ENCODE data around the gene ZNF407.

ZNF407 gene

DNA sequence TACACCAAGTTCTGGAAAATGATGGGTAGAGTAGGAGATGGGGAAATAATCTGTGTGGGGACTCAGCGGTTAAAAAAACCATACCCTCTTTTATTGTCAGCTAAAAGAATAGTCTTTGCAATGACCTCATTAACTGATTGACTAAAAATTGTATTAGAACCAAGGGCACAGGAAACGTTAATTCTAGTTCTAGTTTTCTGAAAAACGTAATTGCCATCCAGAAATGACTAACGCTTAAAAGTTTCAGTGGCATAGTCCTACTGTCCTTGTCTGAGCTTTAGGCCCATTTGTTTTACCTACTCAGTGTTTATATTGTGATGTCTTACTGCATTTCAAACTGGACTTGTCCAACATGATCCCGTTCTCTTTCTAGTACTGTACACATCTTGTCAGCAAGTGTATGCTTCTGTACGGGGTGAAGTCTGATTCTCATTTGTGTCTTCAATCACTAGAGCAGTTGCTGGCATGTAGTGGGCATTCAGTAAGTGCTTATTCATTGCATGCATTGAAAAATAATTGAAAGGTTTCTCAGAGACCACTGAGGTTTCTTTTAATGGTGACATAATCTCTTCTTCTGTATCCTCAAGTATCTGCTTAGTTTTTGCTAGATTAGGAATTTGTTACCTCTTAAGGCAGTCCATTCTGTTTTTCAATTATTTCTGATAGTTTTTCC lies 81.5 kb downstream of the ZNF407 start:
- no peak for DNase-seq (ENCODE audit: low read depth)

DNA sequence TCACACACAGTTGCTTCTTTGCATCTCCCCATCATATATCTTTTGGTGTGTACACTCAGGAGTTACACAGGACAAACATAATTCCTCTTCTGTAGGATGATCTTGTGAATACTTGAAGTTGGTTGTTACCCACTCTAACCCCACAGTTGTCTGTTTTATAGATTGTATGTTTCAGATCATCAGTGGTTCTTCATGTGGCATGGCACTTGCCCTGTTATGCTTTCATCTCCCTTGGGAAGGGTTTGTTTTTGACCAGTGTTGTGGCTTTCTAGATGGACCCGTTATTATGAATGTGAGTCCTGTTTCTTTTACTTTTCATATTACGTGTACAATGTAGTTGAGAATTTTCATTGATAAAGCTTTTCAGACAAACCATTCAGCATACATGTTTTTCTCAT lies 82.0 kb downstream of the ZNF407 start:
- no peak for DNase-seq (ENCODE audit: low read depth)

DNA sequence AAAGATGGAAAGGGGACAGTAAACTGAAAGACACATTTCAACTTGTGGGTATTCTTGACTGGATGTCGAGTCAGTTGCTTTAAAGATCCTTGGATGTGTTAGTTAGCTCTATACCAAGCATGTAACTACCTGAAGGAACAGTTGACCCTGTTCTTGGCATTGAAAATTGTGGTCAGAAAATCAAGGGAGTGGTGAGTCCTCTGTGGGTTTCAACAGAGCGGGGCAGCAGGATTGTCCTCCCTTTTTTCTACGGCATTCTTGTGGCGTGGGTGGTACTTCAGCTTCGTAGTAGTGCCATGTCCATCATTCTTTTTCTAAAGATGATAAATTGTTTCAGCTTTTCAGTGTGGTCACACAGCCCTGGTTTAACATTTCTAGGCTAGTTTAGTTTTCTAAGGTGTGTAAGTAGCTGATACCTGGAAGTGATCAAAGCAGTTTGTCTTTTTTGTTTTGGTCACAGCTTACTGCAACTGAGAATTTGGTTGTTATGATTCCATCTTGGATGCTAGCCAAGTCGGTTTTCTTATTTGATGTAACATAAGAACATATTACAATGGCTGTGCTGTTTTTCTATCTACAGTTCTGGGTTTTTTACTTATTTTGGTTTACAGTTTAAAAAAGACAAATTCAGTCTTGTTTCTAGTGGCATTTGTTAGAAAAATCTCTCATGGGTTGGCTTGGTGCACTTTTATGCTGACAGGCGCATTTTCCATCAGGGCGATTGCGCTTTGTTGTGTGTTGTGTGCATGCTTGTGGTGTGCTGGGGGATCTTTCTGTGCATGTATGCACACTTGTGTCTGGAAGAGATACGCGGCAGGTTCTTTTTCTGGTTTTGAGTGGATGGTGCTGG lies 84.7 kb downstream of the ZNF407 start:
- DNase-seq (ENCODE audit: low read depth) = no peak

- no peak for DNase-seq (ENCODE audit: low read depth)
These were observed 85.3 kb downstream of the ZNF407 start for GRCh38 chr18:74682991-74683297.

GRCh38 chr18:74683573-74683972 lies 85.9 kb downstream of the ZNF407 start:
- DNase-seq (ENCODE audit: low read depth) = no peak

DNA sequence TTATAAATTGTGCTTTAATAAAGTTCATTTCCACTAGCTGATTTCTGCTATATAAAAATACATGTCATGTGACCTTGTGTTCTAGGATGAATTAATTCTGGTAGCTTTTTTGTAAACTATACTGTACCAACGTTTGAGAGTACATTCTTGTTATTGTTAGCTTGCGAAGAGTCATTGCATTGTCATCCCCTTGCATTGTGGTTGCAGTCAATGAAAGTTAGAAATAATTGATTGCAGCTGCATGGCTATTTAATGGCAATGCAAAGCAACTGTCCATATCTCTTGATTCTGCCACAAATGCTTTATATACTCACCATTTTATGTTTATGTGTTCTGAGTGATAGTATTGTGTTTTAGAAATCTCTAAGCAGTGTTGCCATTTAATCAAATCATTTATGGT lies 91.6 kb downstream of the ZNF407 start:
- DNase-seq (ENCODE audit: low read depth) = no peak

- no peak for DNase-seq (ENCODE audit: low read depth)
These were observed 94.8 kb downstream of the ZNF407 start for GRCh38 chr18:74692367-74693013.

DNA sequence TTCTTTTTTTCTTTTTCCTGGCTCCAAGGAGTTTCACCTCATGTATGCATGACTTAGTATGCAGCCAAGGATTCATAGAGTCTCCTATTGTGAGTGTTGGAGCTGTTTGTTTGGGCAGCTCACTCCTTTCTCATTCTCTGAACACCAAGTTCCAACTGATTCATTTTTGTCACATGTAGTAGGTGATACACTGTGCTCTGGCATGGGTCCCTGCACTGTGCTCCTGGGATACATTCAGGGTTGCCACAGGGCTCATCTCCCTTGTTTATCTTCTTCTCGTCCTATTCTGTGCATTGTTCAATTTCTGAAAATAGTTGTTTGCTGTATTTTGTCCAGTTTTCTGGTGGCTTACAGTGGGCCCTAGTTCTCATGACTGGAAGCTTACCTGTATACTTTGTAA lies 96.8 kb downstream of the ZNF407 start:
- DNase-seq (ENCODE audit: low read depth) = no peak

- no peak for DNase-seq (ENCODE audit: low read depth)
These were observed 97.5 kb downstream of the ZNF407 start for GRCh38 chr18:74695170-74695569.

- DNase-seq (ENCODE audit: low read depth) = no peak
These were observed 101.2 kb downstream of the ZNF407 start for GRCh38 chr18:74698881-74699280.

DNA sequence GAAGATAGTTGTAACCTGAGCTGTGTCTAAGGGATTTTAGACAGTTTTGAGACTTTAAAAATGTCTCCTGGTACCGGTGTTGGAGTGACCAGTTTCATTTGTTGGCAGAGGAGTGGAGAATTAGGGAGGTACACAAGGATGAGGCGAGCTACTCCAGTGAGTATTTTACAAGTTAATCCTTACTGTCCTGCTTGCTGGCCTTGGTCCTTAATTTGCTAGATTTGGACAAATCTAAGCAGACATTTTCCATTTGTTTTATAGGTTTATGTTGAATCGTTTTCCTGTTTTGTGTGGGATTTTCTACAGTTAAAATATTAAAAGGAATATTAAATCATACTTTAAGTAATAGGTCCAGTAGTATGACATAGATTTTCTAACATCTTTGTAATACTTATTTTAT lies 101.8 kb downstream of the ZNF407 start:
- no peak for DNase-seq (ENCODE audit: low read depth)

DNA sequence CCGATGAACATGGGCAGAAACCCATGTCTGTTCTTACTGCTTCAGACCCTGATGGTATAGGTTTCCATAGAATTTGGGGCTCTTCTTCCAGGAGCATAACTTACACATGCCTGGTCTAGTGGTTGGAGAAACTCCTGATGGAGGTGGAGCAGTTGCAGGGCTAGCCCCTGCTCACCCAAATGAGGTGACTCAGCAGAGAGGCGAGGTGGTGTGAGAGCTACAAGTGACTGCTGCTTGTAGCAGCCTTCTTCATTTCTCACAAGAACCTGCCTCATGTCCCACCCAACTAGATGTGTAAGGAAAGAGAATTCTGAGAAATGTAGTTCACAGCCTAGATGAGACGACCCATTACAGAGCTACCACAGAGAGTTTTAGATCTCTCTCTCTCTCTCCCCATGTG lies 105.3 kb downstream of the ZNF407 start:
- DNase-seq (ENCODE audit: low read depth) = no peak

DNA sequence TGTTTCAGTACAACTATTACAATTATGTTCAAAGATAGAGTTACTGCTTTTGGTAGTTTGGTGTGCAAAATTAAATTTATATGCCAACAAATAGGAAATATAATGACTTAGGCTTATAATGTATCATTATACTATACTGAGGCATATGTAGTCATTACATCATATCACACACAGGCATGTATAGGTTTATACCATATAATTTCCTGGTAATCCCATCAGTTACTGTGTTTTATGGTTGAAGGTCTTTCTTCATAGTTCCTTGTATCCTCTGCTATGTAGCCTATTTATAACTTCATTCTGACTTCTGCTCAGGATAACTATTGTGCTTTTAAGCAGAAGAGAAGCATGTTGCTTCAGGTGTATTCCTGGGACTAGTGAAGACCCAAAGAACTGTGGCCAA lies 110.5 kb downstream of the ZNF407 start:
- no peak for DNase-seq (ENCODE audit: low read depth)

DNA sequence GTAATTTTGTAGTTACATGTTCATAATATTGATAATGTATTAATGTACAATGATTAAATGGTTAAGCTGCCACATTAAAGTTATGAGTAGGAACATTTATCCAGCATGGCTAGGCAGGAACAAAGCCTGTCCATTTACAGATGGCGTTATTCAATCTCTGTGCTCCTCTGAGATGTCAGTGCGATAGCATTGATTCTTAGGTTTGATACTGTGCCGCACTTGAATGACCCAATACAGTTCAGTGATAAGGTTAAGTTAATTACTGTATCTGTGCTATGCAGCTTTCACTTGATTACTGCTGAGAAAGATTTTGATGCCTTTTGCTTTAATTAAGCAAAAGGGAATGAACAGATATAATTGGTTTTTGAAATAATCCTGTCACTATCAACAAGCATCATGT lies 111.8 kb downstream of the ZNF407 start:
- DNase-seq (ENCODE audit: low read depth) = no peak

- no peak for DNase-seq (ENCODE audit: low read depth)
These were observed 116.5 kb downstream of the ZNF407 start for GRCh38 chr18:74714120-74714519.

- no peak for DNase-seq (ENCODE audit: low read depth)
These were observed 117.1 kb downstream of the ZNF407 start for GRCh38 chr18:74714791-74715190.

- no peak for DNase-seq (ENCODE audit: low read depth)
These were observed 117.6 kb downstream of the ZNF407 start for GRCh38 chr18:74715306-74715705.

- no peak for DNase-seq (ENCODE audit: low read depth)
These were observed 118.4 kb downstream of the ZNF407 start for GRCh38 chr18:74715865-74716712.

- DNase-seq (ENCODE audit: low read depth) = no peak
These were observed 120.6 kb downstream of the ZNF407 start for GRCh38 chr18:74718312-74718711.

- DNase-seq (ENCODE audit: low read depth) = no peak
These were observed 124.6 kb downstream of the ZNF407 start for GRCh38 chr18:74722237-74722636.

- DNase-seq (ENCODE audit: low read depth) = no peak
These were observed 126.5 kb downstream of the ZNF407 start for GRCh38 chr18:74724186-74724585.

- DNase-seq (ENCODE audit: low read depth) = no peak
These were observed 128.0 kb downstream of the ZNF407 start for GRCh38 chr18:74725690-74726089.
